ENCODE results near the gene NTRK1.

Gene NTRK1

GRCh38 chr1:156906206-156906906 is 45.7 kb downstream of the NTRK1 start:
- H3K4me3 ChIP-seq = no peak overlapping the region
- TF ChIP-seq, protein P1, sequence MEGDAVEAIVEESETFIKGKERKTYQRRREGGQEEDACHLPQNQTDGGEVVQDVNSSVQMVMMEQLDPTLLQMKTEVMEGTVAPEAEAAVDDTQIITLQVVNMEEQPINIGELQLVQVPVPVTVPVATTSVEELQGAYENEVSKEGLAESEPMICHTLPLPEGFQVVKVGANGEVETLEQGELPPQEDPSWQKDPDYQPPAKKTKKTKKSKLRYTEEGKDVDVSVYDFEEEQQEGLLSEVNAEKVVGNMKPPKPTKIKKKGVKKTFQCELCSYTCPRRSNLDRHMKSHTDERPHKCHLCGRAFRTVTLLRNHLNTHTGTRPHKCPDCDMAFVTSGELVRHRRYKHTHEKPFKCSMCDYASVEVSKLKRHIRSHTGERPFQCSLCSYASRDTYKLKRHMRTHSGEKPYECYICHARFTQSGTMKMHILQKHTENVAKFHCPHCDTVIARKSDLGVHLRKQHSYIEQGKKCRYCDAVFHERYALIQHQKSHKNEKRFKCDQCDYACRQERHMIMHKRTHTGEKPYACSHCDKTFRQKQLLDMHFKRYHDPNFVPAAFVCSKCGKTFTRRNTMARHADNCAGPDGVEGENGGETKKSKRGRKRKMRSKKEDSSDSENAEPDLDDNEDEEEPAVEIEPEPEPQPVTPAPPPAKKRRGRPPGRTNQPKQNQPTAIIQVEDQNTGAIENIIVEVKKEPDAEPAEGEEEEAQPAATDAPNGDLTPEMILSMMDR (IDR thresholded peaks at IDR 0.05) = no peak
- peak overlapping the region in 1 of 2 donors; percentile 13 for H3K27ac ChIP-seq
- DNase-seq (ENCODE audit: low spot score) = no peak

DNA sequence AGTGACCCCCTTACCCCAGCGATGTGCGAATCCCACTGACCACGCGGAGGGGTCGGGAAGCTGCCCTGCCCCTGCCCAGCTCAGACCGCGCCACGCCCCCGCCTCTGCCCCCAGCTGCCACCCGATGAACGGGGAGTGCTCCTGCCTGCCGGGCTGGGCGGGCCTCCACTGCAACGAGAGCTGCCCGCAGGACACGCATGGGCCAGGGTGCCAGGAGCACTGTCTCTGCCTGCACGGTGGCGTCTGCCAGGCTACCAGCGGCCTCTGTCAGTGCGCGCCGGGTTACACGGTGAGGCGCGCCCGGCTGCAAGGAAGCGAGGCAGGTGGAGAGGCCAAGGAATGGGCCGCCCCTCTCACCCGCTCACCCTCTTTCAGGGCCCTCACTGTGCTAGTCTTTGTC is 47.9 kb downstream of the NTRK1 start:
- TF ChIP-seq, protein P1 (IDR thresholded peaks at IDR 0.05) = no peak
- DNase-seq (ENCODE audit: low spot score) = no peak
- Histone ChIP-seq H3K27ac (no peak overlapping the region), H3K4me3 (no peak overlapping the region)

DNA sequence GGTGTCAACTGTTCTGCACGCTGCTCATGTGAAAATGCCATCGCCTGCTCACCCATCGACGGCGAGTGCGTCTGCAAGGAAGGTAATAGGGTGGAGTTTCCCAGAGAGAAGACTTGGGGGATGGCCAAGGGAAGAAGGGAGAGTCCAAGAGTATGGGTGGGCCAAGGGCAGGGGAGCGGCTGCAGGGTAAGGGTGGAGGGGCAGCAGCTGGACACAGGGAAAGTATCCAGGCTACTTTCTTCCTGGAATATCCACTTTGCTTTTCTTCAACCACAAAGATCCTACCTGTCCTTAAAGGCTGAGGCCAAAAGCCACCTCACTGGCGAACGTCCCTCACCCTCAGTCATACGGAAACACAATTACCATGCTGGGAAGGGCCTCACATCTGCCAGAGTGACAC is 48.3 kb downstream of the NTRK1 start:
- Histone ChIP-seq H3K4me3 (no peak overlapping the region), H3K27ac (no peak overlapping the region)
- no peak for DNase-seq (ENCODE audit: low spot score)
- TF ChIP-seq, protein P1 (IDR thresholded peaks at IDR 0.05) = no peak

DNA sequence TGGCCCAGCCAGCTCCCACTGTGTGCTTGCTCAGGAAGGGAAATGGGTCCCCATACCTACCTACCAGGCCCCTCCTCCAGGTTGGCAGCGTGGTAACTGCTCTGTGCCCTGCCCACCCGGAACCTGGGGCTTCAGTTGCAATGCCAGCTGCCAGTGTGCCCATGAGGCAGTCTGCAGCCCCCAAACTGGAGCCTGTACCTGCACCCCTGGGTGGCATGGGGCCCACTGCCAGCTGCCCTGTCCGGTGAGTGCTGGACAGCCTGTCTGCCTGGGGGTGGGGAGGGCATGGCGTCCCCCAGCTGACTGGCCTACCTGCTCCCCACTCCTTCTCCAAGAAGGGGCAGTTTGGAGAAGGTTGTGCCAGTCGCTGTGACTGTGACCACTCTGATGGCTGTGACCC is 49.0 kb downstream of the NTRK1 start:
- TF ChIP-seq, protein P1 (IDR thresholded peaks at IDR 0.05) = no peak
- H3K4me3 ChIP-seq = no peak overlapping the region
- H3K27ac ChIP-seq = no peak overlapping the region
- DNase-seq (ENCODE audit: low spot score) = no peak

- DNase-seq (ENCODE audit: low spot score) = no peak
- TF ChIP-seq, protein P1 (IDR thresholded peaks at IDR 0.05) = peak; percentile 82
- Histone ChIP-seq H3K27ac (no peak overlapping the region), H3K4me3 (no peak overlapping the region)
Observed at GRCh38 chr1:156910309-156910782, 49.7 kb downstream of the NTRK1 start.

DNA sequence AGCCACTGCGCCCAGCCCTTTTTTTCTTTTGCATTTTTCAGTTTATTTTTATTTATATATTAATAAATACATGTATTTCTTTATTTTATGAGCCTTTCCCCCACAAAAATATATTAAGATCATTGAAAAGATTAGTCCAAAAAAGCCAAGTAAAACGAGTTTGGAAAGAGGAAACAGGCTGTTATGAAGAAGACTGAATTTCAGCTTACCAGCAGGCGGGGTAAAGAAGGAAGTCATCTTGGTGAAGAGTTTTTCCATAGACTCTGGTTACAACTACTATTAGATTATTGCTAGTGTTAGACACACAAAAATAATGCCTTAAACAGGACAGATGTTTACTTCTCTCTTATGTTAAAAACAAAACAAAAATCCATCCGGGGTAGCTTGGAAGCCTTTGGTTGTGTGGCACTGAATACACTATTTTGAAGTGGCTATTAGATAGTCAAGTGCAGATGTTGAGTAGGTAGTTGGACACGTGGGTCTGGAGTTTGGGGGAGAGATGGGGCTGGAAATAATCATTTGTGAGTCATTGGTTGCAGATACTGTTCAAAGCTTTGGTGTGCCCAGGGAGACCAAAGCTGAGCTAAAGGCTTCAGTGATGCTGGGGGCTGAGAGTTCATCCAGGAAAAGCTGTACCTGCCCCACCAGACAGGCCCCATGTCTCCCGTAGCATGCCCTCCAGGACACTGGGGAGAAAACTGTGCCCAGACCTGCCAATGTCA is 51.1 kb downstream of the NTRK1 start:
- H3K27ac ChIP-seq = no peak overlapping the region
- DNase-seq (ENCODE audit: low spot score) = no peak

More for the DNA sequence above, 51.1 kb downstream of the NTRK1 start:
- no peak overlapping the region for H3K4me3 ChIP-seq
- TF ChIP-seq, protein P1 (IDR thresholded peaks at IDR 0.05) = no peak
